NT2/D1 (cell line): Measurements from ENCODE around the gene CIB4.

Experiments
- YY1 ChIP-seq: IDR thresholded peaks from 2 replicates; pipeline ENCODE4 v1.6.1; 2011; ENCODE audit not compliant: insufficient read length, insufficient read depth
- ZNF274 ChIP-seq: IDR thresholded peaks from 2 replicates; pipeline ENCODE4 v1.6.1; 2011; ENCODE audit warnings: mild to moderate bottlenecking, low read depth, low read length

DNA sequence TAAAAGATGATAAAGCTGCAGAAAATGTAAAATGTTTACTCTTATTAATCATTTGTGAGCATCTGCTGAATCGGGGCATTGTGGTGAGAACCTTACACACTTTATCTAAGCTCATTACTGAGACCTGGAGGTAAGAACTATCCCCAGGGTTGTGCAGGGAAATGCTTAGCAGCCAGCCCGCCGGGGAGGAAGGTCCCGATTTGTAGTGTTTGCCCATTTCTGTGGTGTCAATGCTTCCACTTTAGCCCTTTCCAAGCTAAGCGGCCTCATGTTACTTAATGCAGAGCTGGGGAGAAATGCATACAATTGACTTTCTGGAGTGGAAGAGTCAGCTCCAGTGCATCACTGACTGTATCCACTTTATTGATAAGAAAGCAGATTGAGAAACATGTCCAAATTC lies 30.5 kb upstream of the CIB4 start:
- TF ChIP-seq ZNF274 (no peak), YY1 (no peak)
